NOMO-1 treated with DMSO at 0.1 percent for 48 hours (cell line): Measurements from ENCODE around the gene MB21D2.

Experiments
- DNase-seq: peaks from one replicate; lab custom pipeline; 2025; ENCODE audit not compliant: unreplicated experiment; lab: John Stamatoyannopoulos, UW

MB21D2 gene

DNA sequence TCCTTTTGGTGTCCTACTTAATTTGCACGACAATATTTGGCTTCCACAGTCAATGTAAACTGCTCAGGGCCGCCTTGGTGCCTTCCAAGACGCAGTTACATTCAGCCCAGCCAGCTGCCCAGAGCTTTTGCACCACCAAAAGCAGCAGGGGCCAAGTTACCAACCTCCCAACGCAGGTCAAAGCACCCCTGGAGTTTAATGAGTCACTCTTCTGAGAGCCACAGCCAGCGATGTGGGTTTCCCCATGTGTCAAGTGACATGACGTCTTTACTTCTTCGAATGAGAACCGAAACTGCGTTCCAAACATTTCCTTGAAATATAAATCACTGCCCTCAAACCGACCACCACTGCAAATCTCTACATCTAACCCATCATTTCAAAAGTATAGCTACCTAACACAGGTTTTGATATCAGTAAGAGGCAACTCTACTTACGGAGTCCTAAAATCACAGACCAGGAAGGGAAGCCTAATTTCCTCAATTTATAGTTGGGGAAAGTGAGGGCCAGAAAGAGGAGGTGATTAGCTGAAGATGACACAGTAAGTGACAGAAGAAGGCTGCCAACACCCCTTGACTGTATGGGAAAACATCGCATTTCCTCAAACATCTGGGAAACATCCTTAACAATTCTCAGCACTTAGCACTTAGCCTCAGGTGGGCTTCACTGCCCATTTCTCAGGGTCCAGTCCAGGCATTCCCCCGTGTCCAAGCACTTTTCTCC, 24.5 kb downstream of the MB21D2 start:
- peak; percentile 95 for DNase-seq

GRCh38 chr3:192890347-192891335, 27.0 kb downstream of the MB21D2 start:
- DNase-seq: peak; percentile 44

DNA sequence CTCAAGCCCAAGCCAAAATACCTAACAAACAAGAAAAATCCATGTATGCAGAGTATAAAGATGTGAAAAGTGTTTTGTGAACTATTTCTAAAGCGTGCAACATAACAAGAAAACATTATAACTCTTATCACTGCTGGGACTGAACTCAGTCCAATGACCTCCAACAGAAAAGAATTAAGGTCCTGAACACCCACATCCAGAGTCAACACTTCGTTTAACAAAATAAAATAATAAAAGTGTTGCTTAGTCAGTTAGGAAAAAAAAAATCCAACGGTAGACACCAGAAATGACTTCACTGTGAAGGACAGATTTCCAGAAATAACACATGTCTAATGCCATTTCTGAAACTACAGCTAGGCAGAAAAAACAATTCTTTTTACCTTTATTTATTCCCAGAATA, 28.0 kb downstream of the MB21D2 start:
- no peak for DNase-seq

GRCh38 chr3:192888190-192888589, 29.5 kb downstream of the MB21D2 start:
- no peak for DNase-seq

DNA sequence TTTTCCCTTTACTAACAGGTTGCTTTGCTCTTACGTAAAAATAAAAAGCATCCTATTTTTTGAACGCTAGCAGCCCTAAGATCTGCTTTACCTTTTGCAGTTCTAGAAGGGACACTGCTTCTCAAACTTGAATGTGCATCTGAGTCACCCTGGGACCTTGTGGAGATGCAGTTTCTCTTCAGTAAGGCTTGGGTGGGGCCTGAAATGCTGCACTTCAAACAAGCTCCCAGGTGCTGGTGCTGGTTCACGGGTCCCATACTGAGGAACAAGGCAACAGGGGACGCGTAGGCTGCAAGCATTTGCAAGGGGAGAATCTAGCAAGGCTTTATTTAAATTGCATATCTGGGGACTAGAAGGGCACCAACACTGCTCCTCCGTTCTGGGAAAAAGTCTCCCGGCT, 30.0 kb downstream of the MB21D2 start:
- no peak for DNase-seq

GRCh38 chr3:192887047-192887446, 30.6 kb downstream of the MB21D2 start:
- DNase-seq: no peak

DNA sequence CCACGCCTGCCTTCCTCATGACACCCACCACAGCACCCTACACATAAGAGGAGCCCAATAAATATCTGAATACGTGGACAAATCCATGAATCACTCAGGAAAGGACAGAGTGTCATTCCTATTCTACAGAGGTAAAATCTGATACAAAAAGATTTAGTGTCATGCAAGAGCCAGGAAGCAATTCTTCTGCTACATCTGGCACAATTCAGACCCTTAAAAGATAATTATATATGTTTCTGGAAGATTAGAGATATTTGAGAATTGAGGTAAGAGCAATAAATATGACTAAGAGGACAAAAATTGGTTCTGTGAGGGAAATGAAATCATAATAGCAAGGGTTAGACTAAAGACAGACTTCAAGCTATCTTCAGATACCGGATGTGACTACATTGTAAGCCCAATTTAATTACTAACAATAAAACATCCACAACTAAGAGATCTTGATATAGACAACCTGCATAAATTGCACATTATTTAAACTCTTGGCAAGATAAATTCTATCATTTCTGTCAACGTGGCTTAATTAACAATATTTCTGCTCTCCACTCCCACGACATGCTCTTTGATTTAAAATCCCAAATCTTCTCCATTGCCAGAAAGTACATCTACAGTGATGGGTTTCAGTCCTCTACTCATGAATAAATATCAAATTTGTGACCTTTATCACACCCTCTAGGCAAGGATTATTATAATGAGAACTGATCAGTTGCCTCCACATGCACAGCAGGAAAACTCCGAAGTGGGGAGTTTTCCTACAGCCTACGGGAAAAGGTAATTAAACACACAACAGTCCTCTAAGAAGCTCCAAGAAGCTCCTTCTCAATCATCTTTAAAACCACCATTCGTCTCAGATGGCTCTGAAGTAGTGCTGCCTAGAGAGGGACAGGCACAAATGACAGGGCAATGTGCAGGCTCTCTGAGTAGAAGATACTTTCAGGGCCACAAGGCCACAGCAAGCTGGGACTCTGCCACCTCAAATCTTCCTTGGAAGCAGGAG, 32.6 kb downstream of the MB21D2 start:
- DNase-seq: no peak

GRCh38 chr3:192883512-192883911, 34.1 kb downstream of the MB21D2 start:
- no peak for DNase-seq

DNA sequence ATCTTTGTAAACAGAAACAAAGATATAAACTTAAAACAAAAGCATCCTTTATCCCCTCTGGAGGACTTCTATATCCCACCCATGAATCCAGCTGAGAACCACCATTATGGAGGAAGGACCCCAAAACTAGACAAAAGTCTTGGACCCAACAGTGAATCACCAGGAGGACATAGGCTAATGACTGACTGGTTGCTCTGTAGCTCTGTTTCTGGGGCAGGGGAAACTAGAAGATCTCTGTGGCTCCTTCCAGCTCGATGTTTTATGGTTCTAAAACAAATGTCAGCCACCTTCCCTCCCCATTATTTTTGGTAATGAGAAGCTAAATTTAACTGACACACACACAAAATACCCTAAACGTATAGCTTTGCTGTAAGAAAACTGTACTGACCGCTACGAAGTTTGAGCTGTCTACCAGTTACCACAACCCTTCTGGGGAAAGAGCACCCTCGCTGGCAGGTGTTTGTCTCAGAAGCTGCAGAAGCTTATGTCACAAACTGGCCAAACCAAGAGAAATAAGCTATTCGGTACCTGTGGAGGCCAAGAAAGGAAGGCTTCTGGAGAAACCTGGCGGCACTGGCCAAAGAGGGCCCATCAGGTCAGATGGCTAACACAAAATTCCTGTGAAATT, 36.4 kb downstream of the MB21D2 start:
- DNase-seq: no peak

- no peak for DNase-seq
Measured at GRCh38 chr3:192880313-192880712, 37.3 kb downstream of the MB21D2 start.

- no peak for DNase-seq
Measured at GRCh38 chr3:192879346-192880031, 38.2 kb downstream of the MB21D2 start.

DNA sequence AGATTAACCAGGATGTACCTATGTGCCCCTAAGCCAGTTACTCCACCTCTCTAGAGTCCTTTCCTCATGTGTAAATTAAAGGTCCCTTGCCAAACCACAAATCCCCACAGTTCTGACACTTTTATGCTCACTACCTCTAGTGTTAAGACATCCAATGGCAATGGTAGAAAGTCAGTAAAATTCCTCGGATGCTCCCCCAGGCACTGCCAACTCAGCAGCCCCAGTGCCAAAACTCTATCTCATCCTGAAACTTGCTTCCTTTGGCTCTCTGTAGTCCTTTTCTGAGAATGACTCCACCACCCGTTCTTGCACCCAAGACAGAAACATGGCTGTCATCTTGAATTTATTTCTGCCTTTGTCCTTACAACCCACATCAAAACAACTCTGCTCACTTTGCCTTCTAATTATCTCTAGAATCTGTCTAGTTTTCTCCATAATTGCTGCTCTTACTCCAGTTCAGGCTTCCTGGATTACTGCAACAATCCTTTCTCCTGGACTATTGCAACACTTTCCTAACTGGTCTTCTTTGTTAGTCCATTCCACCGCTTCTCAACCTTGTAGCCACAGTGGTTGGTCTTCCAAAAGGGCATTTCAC, 41.6 kb downstream of the MB21D2 start:
- DNase-seq: no peak

- DNase-seq: no peak
Measured at GRCh38 chr3:192870822-192871221, 46.8 kb downstream of the MB21D2 start.

DNA sequence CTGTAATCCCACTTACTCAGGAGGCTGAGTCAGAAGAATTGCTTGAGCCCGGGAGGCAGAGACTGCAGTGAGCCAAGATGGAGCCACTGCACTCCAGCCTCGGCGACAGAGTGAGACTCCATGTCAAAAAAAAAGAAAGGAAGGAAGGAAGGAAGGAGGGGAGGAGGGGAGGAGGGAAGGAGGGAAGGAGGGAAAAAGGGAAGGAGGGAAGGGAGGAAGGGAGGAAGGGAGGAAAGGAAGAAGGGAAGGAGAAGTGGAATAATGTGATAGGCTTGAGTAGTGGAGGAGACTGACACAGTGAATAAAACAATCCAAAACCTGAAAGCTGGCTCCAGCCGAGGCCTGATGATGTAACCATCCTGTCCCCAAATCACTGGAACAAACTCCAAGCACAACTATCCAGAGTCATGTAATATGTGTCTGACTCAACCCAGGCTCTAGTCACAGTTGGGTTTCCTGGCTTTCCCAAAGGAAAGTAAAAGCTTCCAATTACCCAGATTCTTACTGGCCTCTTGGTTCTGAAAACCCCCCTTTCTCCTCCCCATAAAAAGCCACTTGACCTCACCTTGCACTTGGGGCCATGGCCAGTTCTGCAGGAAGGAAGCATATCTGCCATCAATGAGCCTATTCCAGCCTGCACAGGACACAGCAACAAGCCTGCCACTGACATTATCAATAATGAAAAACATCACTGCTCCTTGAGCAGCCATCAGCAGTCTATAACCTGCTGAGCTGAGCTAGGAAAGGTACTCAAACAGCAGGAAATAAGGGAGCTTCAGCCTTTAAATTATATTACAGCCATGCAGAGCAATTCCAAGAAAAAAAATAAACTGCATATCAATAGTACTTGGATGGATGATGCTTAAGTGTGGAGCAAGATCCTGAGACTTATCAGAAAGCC, 48.3 kb downstream of the MB21D2 start:
- no peak for DNase-seq

DNA sequence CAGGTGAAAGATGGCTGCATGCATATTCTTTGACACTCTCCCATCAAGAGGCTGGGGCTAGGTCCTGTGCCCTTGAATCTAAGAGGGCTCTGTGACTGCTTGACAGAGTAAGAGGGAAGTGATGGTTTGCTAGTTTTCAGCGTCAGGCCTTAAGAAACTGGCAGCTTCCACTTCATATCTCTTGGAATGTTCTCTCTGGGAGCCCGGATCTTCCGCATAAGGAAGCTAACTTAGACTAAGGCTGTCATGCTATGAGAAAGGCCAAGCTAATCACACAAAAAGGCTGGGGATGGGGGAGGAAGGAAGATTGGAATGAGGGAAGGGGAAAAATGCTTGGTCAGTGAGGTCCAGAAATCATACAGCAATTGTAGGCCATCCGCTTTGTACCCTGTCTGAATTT, 50.0 kb downstream of the MB21D2 start:
- DNase-seq: no peak

GRCh38 chr3:192866804-192867203, 50.9 kb downstream of the MB21D2 start:
- DNase-seq: no peak

- DNase-seq: no peak
Measured at GRCh38 chr3:192864941-192865340, 52.7 kb downstream of the MB21D2 start.

GRCh38 chr3:192863091-192863420, 54.6 kb downstream of the MB21D2 start:
- no peak for DNase-seq
